Activated T-cell treated with anti-CD3 and anti-CD28 coated beads for 48 hours (primary cell): Measurements from ENCODE around the gene ATP8B4.
"Not testable (repeated sequence)": the region's sequence is repeated elsewhere in the genome, so short reads cannot be mapped to it uniquely, and the experiment has no call there.

Source experiments
- DNase-seq: peaks from one replicate; pipeline ENCODE4 v3.0.0-alpha.2; 2020; ENCODE audit warnings: low read depth

ATP8B4 gene

GRCh38 chr15:50119063-50120040 lies at the start of gene ATP8B4:
TSS of gene ATP8B4 (minus strand) at chr15:50119233. CDS start at chr15:50106966, 12,267 bp downstream.
- DNase-seq, result no peak

GRCh38 chr15:50168379-50168778 lies 49.3 kb upstream of the ATP8B4 start:
- DNase-seq, result no peak

GRCh38 chr15:50167110-50167509 lies 48.1 kb upstream of the ATP8B4 start:
- DNase-seq, result no peak

- no peak for DNase-seq
Observed at GRCh38 chr15:50166216-50166615, 47.2 kb upstream of the ATP8B4 start.

GRCh38 chr15:50164458-50164857 lies 45.4 kb upstream of the ATP8B4 start:
- DNase-seq, result no peak

- DNase-seq, result no peak
Observed at GRCh38 chr15:50163719-50164410, 44.8 kb upstream of the ATP8B4 start.

GRCh38 chr15:50162969-50163718 lies 44.1 kb upstream of the ATP8B4 start:
- no peak for DNase-seq

GRCh38 chr15:50158236-50158635 lies 39.2 kb upstream of the ATP8B4 start:
- not testable (repeated sequence) for DNase-seq

- no peak for DNase-seq
Observed at GRCh38 chr15:50151476-50151875, 32.4 kb upstream of the ATP8B4 start.

GRCh38 chr15:50150851-50151250 lies 31.8 kb upstream of the ATP8B4 start:
- no peak for DNase-seq

GRCh38 chr15:50150349-50150748 lies 31.3 kb upstream of the ATP8B4 start:
- no peak for DNase-seq

GRCh38 chr15:50149090-50149489 lies 30.1 kb upstream of the ATP8B4 start:
- no peak for DNase-seq

- no peak for DNase-seq
Observed at GRCh38 chr15:50148362-50148963, 29.4 kb upstream of the ATP8B4 start.

GRCh38 chr15:50146632-50147031 lies 27.6 kb upstream of the ATP8B4 start:
- DNase-seq, result no peak

- no peak for DNase-seq
Observed at GRCh38 chr15:50145451-50145872, 26.4 kb upstream of the ATP8B4 start.

- DNase-seq, result no peak
Observed at GRCh38 chr15:50144341-50145120, 25.5 kb upstream of the ATP8B4 start.

GRCh38 chr15:50143255-50143860 lies 24.3 kb upstream of the ATP8B4 start:
- no peak for DNase-seq

- DNase-seq, result no peak
Observed at GRCh38 chr15:50141856-50142255, 22.8 kb upstream of the ATP8B4 start.

- no peak for DNase-seq
Observed at GRCh38 chr15:50140983-50141382, 21.9 kb upstream of the ATP8B4 start.

GRCh38 chr15:50140098-50140497 lies 21.1 kb upstream of the ATP8B4 start:
- DNase-seq, result no peak

- no peak for DNase-seq
Observed at GRCh38 chr15:50138391-50138790, 19.4 kb upstream of the ATP8B4 start.
